Measurements from ENCODE around the gene SFRP5. TPM values are rescaled to one million over a fixed set of nuclear protein-coding genes. Genes with fewer than 3 reads are reported as not detected.
A peak's percentile ranks its signal among the peaks of the same experiment; 100 is the strongest.

The SFRP5 gene
- total and polyA plus RNA-seq, 8 donors: 0.24 to 9.1 (median 2.9) TPM

- intact Hi-C loops (cut with DNase I): loop anchor here in 1 of 2 donors (10.0 kb wide), 1 partner anchor 59 kb away; no protein-coding TSS in a partner anchor
These were observed 37.8 kb downstream of the SFRP5 start for GRCh38 chr10:97734021-97734420.

GRCh38 chr10:97733256-97733655 lies 38.5 kb downstream of the SFRP5 start:
- H3K4me1 ChIP-seq: peaks cover 6 to 7% of the 10 kb centered on the region in 2 donors
- H3K9me3 ChIP-seq: no peaks in the 10 kb centered on the region
- H3K27me3 ChIP-seq: no peaks in the 10 kb centered on the region
- no peak overlapping the region for H3K4me3 ChIP-seq
- intact Hi-C loops (cut with DNase I): loop anchor here in 1 of 2 donors (10.0 kb wide), 1 partner anchor 58 kb away; no protein-coding TSS in a partner anchor
- H3K36me3 ChIP-seq: no peaks in the 10 kb centered on the region
- no peak for DNase-seq
- H3K27ac ChIP-seq: no peak overlapping the region
- ATAC-seq: no peak
- no peak for TF ChIP-seq CTCF (IDR thresholded peaks at IDR 0.05)

More at GRCh38 chr10:97734021-97734420, 37.8 kb downstream of the SFRP5 start:
- Histone ChIP-seq H3K27me3 (no peaks in the 10 kb centered on the region), H3K4me1 (peaks cover 14% of the 10 kb centered on the region in 2 donors), H3K4me3 (no peak overlapping the region), H3K27ac (no peak overlapping the region), H3K9me3 (no peaks in the 10 kb centered on the region), H3K36me3 (peaks cover 0 to 3% of the 10 kb centered on the region in 2 donors)
- no peak for DNase-seq
- no peak for TF ChIP-seq CTCF (IDR thresholded peaks at IDR 0.05)
- no peak for ATAC-seq

GRCh38 chr10:97732052-97732359 lies 39.8 kb downstream of the SFRP5 start:
- Histone ChIP-seq H3K36me3 (no peaks in the 10 kb centered on the region), H3K9me3 (no peaks in the 10 kb centered on the region), H3K4me1 (no peaks in the 10 kb centered on the region), H3K27me3 (no peaks in the 10 kb centered on the region), H3K4me3 (no peak overlapping the region), H3K27ac (no peak overlapping the region)
- no peak for DNase-seq
- intact Hi-C loops (cut with DNase I): loop anchor here in 1 of 2 donors (10.0 kb wide), 1 partner anchor 57 kb away; no protein-coding TSS in a partner anchor
- no peak for ATAC-seq
- TF ChIP-seq CTCF (IDR thresholded peaks at IDR 0.05): no peak

- peak in 3 of 4 donors; percentile 50 to 83 (median 69) for DNase-seq
- TF ChIP-seq CTCF (IDR thresholded peaks at IDR 0.05): peak; percentile 64 to 85
- no peaks in the 10 kb centered on the region for H3K36me3 ChIP-seq
- H3K27ac ChIP-seq: no peak overlapping the region
- no peaks in the 10 kb centered on the region for H3K27me3 ChIP-seq
- ATAC-seq: peak; percentile 92
- H3K9me3 ChIP-seq: no peaks in the 10 kb centered on the region
- no peak overlapping the region for H3K4me3 ChIP-seq
- intact Hi-C loops (cut with DNase I): loop anchor here in 1 of 2 donors (10.0 kb wide), 1 partner anchor 57 kb away; no protein-coding TSS in a partner anchor
- H3K4me1 ChIP-seq: no peaks in the 10 kb centered on the region
These were observed 40.3 kb downstream of the SFRP5 start for GRCh38 chr10:97731346-97732051.

- ATAC-seq (no peak), DNase-seq (no peak)
- no peaks in the 10 kb centered on the region for H3K36me3 ChIP-seq
- intact Hi-C loops (cut with DNase I): no loop called here
- no peaks in the 10 kb centered on the region for H3K27me3 ChIP-seq
- no peaks in the 10 kb centered on the region for H3K9me3 ChIP-seq
- H3K4me3 ChIP-seq: no peak overlapping the region
- peaks cover 0 to 9% of the 10 kb centered on the region in 2 donors for H3K4me1 ChIP-seq
- TF ChIP-seq CTCF (IDR thresholded peaks at IDR 0.05): no peak
- no peak overlapping the region for H3K27ac ChIP-seq
These were observed 42.8 kb downstream of the SFRP5 start for GRCh38 chr10:97729014-97729413.

All from left lung (tissue), 10 donors.